Body of pancreas (tissue), 4 donors: ENCODE data around the gene GABRB2. TPM values are rescaled to one million over a fixed set of nuclear protein-coding genes. Genes with fewer than 3 reads are reported as not detected.

Source experiments
- ATAC-seq: fragments of 150-250 bp; one replicate; pipeline ENCODE4 v1.9.1; 2016
- DNase-seq, 4 donors: peaks; one replicate each; pipeline ENCODE4 v3.0.0-alpha.2; 2019
- H3K27ac ChIP-seq, 4 donors: fragments of 200-600 bp; sonication (generic); 1 replicate in 3 of 4; 2 replicates in 1 of 4; pipeline versions ENCODE4 v1.5.1 to v1.6.1; 2016 to 2019; ENCODE audit warnings: mild to moderate bottlenecking in 1 of 4, mixed read lengths in 1 of 4, moderate library complexity in 1 of 4
- H3K27me3 ChIP-seq, 2 donors: fragments of 200-600 bp; sonication (generic); one replicate each; pipeline ENCODE4 v1.6.0; 2016; ENCODE audit warnings: mild to moderate bottlenecking in 1 of 2
- H3K36me3 ChIP-seq, 2 donors: fragments of 200-600 bp; sonication (generic); replicated peaks in 1 of 2; 2 replicates each; pipeline ENCODE4 v1.5.1; 2016; ENCODE audit warnings: low read depth in 2 of 2; ENCODE audit not compliant: insufficient read depth in 1 of 2
- H3K4me1 ChIP-seq: fragments of 200-600 bp; sonication (generic); one replicate; pipeline ENCODE4 v1.6.0; 2016
- H3K4me3 ChIP-seq, 2 donors: fragments of 200-600 bp; sonication (generic); 1 replicate in 1 of 2; 2 replicates in 1 of 2; pipeline ENCODE4 v1.5.1; 2016 to 2019
- H3K9me3 ChIP-seq, 3 donors: fragments of 200-600 bp; sonication (generic); 1 replicate in 2 of 3; 2 replicates in 1 of 3; pipeline ENCODE4 v1.5.1; 2016
- CTCF ChIP-seq, 7 experiments: fragments of 450-650 bp in 4 of 7; fragments of 200-600 bp in 3 of 7; sonication (generic) in 3 of 7; IDR thresholded peaks; one replicate each; pipeline ENCODE4 v1.5.1; 2016 to 2019; ENCODE audit warnings: antibody characterized with exemption in 7 of 7
- POLR2A ChIP-seq, 3 donors: fragments of 450-650 bp; IDR thresholded peaks; one replicate each; pipeline ENCODE4 v1.6.1; 2016; ENCODE audit warnings: antibody characterized with exemption in 3 of 3, mild to moderate bottlenecking in 2 of 3
- WGBS, 2 donors: methylation state at CpG; one replicate each; pipeline ENCODE4 v1.1.5; 2017; 5-methylcytosine and 5-hydroxymethylcytosine counted together
- intact Hi-C: fragments of 100-400 bp; cut with DNase I; formaldehyde crosslinking; loops from one replicate; pipeline ENCODE4 v1.15.1; 2023
- total RNA-seq, 2 donors: library from RNA; depleted of rRNA; stranded (reverse); fragments of >200 nt; gene quantifications; one replicate each; pipeline ENCODE4 v1.1.0, GENCODE V29; 2016

Gene GABRB2
- total RNA-seq, 2 donors from 2014 or later = under 0.01 TPM; not detected in 1

GRCh38 chr5:161278739-161279660 is 267.5 kb downstream of the GABRB2 start:
- H3K9me3 ChIP-seq = no peaks in the 10 kb centered on the region
- H3K27ac ChIP-seq = no peak overlapping the region
- no peaks in the 10 kb centered on the region for H3K27me3 ChIP-seq
- DNase-seq (no peak), ATAC-seq (no peak)
- TF ChIP-seq POLR2A (IDR thresholded peaks at IDR 0.05) (no peak), CTCF (IDR thresholded peaks at IDR 0.05) (no peak)
- intact Hi-C loops = no loop called here
- H3K4me3 ChIP-seq = no peak overlapping the region
- WGBS, 2 donors = 85 to 89% methylated on average over 4 of the region's 4 CpGs
- H3K36me3 ChIP-seq = no peaks in the 10 kb centered on the region
- no peaks in the 10 kb centered on the region for H3K4me1 ChIP-seq

GRCh38 chr5:161277011-161277410 is 269.5 kb downstream of the GABRB2 start:
- DNase-seq (no peak), ATAC-seq (no peak)
- 76 to 88% methylated on average over 1 of the region's 1 CpG for WGBS, 2 donors
- Histone ChIP-seq H3K27me3 (no peaks in the 10 kb centered on the region), H3K9me3 (no peaks in the 10 kb centered on the region), H3K4me1 (no peaks in the 10 kb centered on the region), H3K27ac (no peak overlapping the region), H3K4me3 (no peak overlapping the region), H3K36me3 (no peaks in the 10 kb centered on the region)
- no peak for TF ChIP-seq POLR2A (IDR thresholded peaks at IDR 0.05)
- TF ChIP-seq CTCF (IDR thresholded peaks at IDR 0.05) = no peak
- intact Hi-C loops = no loop called here

GRCh38 chr5:161274951-161275350 is 271.6 kb downstream of the GABRB2 start:
- no peaks in the 10 kb centered on the region for H3K9me3 ChIP-seq
- no peak for TF ChIP-seq POLR2A (IDR thresholded peaks at IDR 0.05)
- TF ChIP-seq CTCF (IDR thresholded peaks at IDR 0.05) = no peak
- no peak for DNase-seq
- no peak overlapping the region for H3K4me3 ChIP-seq
- ATAC-seq = no peak
- H3K4me1 ChIP-seq = no peaks in the 10 kb centered on the region
- no peaks in the 10 kb centered on the region for H3K27me3 ChIP-seq
- H3K27ac ChIP-seq = no peak overlapping the region
- 81 to 86% methylated on average over 2 of the region's 2 CpGs for WGBS, 2 donors
- intact Hi-C loops = no loop called here
- H3K36me3 ChIP-seq = no peaks in the 10 kb centered on the region

DNA sequence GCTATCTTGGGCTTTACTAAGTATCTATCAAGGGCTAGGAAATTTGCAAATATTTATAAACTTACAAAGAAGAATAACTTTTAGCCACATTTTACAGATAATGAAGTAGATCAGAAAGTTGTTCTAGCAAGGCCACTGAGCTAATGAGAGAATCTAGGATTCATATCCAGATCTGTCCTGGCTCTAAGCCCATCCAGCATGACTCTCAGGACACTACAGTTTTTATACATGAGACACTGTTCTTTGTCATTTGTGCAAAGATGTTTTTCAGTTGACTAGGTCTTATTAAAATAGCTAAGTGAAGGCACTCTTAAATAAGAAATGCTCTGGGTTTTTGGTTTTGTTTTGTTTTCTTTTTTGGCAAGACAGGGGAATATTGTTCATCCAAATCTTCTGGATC is 273.1 kb downstream of the GABRB2 start:
- ATAC-seq = no peak
- TF ChIP-seq POLR2A (IDR thresholded peaks at IDR 0.05) (no peak), CTCF (IDR thresholded peaks at IDR 0.05) (no peak)
- DNase-seq = no peak
- H3K27ac ChIP-seq = no peak overlapping the region
- H3K27me3 ChIP-seq = no peaks in the 10 kb centered on the region
- intact Hi-C loops = no loop called here
- H3K36me3 ChIP-seq = no peaks in the 10 kb centered on the region
- H3K4me3 ChIP-seq = no peak overlapping the region
- H3K4me1 ChIP-seq = no peaks in the 10 kb centered on the region
- H3K9me3 ChIP-seq = no peaks in the 10 kb centered on the region

DNA sequence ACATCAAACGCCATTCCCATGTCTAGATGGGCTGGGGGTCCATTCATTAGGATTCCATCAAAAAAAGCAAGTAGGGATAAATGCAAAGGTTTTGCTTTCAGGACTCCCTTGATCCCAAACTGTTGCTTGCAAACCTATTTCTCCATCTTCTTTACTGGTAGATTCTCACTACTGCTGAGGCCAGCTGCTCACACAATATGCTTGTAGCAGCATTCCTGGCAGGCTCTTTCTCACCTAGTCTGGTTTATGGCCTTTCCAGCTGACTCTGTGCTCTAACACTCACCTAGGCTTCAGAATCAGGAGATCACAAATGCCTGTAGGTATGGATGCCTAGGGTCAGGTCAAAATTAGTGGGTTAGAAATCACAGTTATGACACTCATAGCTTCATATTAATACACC is 274.7 kb downstream of the GABRB2 start:
- intact Hi-C loops = no loop called here
- Histone ChIP-seq H3K36me3 (no peaks in the 10 kb centered on the region), H3K4me1 (no peaks in the 10 kb centered on the region), H3K27ac (no peak overlapping the region), H3K9me3 (no peaks in the 10 kb centered on the region), H3K4me3 (no peak overlapping the region), H3K27me3 (no peaks in the 10 kb centered on the region)
- TF ChIP-seq POLR2A (IDR thresholded peaks at IDR 0.05) = no peak
- TF ChIP-seq CTCF (IDR thresholded peaks at IDR 0.05) = no peak
- DNase-seq (no peak), ATAC-seq (no peak)
- 61 to 79% methylated on average over 1 of the region's 1 CpG for WGBS, 2 donors
